Stimulated activated CD4-positive, alpha-beta T cell treated with anti-CD3 and anti-CD28 coated beads, Interleukin-12 subunit alpha, Interleukin-12 subunit beta, amount 100 ng/mL, for 24 hours (primary cell): ENCODE data around the gene TMEM129.
"Not testable (repeated sequence)": the region's sequence is repeated elsewhere in the genome, so short reads cannot be mapped to it uniquely, and the experiment has no call there.

Source experiments
- DNase-seq, 2 experiments: peaks; one replicate each; pipeline ENCODE4 v3.0.0-alpha.2; 2020; ENCODE audit warnings: low read depth in 2 of 2

The TMEM129 gene

DNA sequence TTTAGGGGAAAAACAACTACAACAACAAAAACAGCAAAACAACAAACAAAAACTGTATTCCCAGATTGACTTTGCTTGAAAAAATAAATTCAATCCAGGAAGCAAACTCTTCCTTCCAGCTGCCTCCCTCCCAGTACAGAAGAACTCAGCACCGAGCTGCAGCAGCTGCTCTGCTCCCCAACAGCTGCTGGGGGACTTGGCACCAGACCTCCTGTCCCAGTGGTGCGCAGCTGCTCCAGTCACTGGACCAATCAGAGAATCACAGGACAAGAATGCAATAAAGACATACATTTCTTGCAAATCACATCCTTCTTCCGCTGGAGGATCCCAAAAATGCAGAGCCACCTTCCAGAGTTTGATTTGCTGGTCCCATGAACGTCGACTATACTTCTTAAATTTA, 25.2 kb downstream of the TMEM129 start:
- no peak for DNase-seq

DNA sequence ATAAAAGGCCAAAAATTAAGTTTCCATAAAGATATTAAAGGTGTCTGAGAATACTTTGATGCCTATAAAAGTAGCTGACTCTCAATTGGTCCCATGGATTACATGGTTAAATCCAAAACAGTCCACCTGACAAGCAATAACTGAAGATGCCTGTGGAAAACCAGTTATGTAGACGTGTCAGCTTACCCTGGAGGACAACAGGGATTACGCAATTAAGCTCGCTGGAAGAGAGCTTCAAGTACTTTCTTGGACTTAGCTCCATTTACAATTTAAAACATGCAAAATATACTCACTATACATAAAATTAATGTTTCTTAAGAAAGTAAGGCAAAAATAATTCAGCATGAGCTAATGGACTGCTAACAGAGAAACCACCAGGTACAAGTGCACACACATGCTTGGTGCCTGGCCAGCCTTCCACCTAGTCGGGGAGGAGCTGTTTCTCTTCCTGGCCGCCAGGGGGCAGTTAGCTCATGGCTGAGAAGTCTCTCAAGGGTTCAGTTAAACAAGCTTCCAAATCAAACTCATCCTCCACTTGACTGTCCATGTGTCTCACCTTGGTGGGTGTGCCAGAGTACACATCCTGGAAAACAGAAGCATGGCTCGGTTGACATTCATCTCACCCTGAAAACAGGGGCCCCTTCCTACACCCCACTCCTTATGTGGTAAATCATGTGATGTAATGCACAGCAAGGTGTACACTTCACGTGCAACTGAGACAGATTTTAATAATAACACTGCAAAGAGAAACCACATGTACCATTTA, 27.8 kb downstream of the TMEM129 start:
- DNase-seq, result peak; percentile 53 to 66

DNA sequence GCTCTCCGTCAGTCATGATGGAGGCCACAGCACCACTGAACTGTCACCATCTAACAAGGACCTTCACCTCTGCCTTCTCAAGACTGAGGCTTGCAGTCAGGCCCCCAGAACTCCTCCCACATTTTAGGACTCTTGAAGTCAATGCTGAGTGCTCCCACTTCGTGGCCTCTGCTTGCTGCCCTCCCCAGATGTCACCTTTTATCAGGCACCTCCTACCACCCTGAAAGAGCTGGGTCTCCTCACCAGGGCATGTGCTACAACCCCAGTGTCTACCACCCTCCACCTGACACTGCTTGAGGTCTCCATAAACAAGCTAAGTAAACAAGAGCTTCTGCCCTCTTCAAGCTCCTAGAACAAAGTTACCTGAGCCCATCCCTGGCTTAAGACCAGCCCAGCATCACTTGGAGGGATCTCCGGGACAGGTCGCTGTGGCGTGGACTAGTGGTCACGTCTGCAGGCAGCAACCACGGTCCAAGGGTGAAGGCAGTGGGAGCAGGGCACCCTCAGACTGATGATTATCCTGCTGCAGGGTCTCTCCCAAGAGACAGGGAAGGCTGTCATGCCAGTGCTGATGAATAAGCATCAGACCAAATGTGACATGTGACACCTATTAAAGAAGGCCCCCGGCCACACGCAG, 29.3 kb downstream of the TMEM129 start:
- no peak for DNase-seq

DNA sequence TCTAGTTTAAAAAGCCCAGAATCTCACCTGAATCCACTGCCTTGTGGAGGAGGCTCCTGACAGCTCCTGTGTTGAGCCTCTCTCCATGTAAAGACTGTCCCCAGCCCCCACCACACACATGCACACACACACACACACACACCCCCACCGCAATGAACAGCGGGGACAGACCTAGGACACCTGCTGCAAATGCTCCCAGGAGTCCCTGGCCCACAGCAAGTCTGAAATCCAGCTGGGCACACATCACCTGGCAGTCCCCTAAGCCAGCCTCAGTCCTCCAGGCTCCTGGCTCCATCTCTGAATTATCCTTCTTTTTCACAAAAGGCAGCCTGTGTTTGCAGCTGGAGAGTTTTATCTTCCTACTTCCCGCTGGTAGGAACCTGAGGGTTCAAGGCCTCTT, 30.4 kb downstream of the TMEM129 start:
- DNase-seq, result no peak

DNA sequence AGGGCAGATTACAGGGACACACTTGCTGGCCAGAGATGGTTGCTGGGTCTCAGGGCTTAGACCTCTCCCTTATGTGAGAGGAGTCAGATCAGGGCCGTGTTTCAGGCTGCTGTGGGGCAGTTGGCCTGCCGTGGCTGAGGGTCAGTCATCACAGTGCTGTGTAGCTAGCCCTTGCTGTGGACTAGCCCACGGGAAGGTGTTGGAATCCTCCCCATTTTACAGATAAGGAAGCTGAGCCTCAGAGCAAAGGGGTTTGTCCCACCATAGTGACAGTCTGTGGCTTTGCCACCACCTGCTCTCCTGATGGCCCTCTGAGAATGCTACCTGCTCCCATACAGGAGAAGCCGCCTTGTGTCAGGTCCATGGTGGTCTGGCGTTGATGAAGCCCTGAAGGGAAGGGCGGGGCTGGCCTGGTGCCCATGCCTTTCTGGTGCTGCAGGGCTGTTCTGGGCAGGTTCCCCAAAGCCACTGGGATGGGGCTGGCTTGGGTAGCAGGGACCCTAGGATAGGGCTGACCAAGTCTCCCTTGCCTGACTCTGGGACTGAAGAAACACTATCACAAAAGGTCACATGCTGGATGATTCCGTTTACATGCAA, 34.6 kb downstream of the TMEM129 start:
- no peak for DNase-seq

DNA sequence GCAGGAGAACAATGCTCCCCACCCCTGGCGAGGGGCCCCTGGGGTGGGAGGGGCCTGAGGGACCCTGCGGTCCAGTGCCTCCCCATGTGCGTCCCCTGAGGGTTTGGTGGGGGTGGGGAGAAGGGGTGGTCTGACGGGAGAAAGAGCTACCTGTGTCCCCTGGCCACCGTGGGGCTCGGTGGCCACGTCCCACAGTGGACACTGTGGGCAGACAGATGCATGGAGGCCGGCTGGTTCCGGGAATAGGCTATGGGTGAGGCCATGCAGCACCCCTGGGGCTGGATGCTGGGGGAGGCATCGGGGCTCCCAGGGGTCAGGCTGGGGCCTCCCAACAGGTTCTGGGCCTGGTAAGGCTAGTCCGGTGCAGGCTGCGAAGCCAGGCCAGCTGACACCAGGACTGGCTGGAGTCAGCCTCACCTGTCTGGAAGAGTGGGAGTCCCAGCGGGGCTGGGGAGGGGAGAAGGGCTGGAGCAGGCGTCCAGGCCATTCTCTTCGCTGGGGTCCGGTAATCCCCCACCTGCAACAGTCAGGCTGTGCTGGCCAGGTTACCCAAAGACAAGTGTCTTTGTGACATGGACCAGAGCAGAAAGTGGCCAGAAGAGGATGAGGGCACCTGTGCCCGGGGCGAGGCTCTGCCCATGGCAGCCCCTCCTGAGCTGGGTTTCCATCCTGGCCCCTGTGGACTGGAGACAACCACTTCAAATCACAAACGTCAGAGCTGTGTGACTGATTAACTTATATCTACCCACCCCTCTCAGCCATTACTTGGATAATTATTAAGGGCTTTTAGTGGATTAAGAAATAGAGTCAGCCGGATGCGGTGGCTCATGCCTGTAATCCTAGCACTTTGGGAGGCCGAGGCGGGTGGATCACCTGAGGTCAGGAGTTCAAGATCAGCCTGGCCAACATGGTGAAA, 35.6 kb downstream of the TMEM129 start:
- no peak for DNase-seq

DNA sequence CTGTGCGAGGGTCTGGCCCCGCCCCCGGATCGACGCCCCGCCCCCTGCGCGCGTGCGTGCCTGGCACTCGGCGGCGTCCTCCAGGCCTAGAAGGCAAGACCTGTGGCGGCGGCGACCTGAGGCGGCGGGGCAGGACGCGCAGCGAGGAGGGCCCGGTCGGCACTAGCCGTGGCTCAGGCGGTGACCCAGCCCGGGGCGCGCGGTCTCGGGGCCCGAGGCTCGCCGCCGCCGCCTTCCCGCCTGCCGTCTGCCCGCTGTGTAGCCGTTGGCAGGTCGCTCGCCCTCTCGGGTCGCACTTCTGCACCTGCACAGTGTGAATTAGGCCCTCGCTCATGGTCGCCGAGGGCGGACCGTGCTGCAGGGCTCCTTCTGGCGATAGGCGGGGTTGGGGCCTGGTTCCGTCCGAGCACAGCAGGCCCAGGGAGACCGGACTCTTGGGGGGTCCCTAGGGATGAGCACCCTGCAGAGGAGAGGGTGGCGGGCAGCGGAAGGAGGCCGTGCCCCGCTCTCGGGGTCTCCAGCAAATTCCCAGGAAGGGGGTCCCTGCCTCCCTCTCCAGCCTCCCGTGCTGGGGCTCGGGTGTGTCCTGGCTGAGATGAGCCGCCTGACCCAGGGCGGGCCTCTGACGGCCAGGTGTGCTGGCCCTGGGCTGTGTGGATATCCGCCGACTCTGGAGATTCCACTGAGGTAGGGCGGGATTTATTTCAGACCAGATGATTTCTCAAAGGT, 36.5 kb downstream of the TMEM129 start:
- DNase-seq, result peak in 1 of 2 experiments; percentile 92

DNA sequence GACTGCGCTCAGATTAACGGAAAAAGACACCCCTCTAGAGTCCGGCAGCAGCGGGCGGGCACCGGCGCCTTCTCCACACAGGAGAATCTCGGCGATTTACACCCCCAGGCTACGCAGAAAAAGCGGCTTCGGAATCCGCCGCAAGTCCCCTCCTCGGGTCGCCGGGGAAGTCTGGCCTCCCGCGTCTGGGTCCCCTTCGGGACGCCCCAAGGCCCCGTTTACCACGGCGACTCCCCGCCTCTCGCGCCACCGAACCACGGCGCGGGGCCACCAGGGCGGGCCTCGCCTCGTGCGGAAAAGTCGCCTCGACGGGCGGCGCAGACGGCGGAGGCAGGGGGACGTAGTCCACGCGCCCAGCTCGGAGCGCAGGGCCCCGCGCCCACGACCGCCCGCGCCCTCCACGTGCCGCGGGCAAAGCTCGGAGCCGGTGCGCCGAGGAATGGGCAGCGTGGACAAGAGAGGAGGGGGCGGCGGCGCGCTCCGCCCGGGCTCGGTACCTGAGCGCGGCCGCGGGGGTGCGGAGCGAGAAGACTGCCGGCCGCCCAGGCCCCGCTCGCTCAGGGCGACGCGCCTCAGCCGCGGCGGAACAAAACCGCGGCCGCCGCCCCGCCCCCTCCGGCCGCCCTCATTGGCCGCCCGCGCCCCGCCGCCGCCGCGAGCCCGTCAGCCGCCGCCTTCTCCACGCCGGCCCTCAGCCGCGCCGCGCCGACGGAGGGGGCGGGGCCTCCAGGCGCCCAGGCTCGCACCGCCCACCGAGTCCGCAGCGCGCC, 37.2 kb downstream of the TMEM129 start, which contains the start of gene FAM53A:
FAM53A (minus strand) TSS at position 578 of the 770 bp plus-strand sequence. CDS start 15,572 bp downstream, outside the sequence.
- DNase-seq, result peak in 1 of 2 experiments; percentile 88

DNA sequence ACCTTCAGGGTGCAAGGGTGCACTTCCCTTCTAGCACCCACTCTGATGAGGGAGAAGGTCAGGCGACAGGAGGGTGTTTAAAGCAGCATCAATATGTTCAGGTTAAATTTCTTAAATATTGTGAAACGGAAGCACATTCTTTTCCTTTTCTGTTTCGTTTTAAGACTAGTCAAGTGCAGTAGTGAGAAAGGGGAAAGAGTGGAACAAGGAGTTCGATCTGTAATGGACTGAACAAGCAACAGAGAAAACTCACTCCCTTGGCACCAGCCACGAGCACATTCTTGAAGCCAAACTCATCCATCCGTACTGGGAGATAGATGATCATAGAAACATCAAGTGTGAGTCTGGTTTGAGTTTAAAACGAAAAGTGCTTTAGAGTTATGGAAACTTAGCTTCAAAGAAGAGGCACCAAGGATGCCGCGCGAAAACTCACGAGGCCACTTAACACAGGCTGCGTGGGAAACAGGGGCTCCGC, 37.8 kb downstream of the TMEM129 start:
- DNase-seq, result no peak

DNA sequence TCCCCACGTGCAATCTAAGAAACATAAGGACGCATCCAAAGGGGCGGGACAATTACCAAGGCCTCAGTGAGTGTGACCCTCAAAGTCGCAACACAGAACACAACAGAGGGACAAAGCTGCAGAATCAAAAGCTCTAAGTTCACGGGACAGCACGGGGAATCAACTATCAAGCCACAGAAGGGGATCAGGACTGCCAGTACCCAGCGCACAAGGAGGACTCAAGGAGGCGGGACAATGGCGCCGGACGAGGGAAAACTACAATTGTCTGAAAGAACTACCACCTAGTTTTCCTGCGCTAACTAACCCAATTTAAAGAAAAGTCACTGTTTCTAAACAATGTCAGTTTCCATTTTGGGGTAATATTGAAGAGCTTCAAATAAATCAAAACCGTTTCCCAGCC, 38.3 kb downstream of the TMEM129 start:
- no peak for DNase-seq

DNA sequence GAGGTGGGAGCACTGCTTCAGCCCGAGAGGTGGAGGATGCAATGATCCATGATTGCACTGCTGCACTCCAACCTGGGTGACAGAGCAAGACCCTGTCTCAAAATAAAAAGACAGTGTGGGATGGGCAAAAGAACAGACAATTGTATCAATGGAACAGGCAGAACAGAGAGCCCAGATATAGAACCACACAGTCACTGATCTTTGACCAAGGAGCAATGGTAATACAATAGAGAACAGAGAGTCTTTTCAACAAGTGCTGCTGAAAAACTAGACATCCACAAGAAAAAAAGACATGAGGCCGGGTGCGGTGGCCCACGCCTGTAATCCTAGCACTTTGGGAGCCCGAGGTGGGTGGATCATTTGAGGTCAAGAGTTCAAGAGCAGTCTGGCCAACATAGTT, 42.9 kb downstream of the TMEM129 start:
- no peak for DNase-seq

DNA sequence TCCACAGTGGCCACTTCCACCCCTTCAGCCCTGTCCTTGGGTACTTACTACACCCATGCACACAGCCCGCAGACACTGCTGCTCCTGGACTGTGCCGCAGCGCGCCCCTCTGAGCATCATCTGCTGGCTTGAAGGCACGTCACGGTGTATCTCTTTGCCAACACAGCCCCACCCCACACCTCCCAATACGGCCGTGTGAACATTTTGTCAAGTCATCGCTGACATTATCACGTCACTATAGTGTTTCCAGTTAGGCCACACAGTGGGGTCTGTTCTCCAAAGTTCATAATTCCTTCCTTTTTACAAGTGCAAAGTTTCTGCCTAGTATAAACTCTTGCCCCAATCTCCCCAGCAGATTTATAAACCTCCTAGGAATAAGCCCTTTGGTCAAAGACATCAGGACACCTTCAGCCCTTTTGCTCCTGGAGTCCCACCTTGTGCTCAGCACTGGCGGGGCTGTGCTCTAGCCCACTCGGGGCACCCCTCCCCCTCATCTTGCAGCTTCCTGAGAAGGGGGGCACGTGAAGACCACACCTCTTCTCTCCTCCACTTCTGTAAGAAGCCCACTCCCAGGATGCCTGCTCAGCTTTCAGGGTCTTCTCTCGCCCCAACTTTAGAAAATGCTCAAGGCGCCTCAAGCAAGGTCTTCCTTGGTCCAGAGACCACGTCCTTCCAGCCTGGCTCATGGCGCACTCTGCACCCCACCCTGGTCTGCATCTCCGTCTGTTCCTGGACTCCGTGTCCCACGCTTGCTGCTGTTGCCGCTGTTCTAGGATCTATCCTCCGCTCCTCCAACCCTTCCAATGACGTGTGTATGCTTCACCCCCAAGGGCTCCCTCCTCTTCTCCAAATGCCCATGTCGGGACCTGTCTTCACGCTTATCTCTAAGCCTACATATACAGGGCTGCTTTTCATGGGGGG, 44.3 kb downstream of the TMEM129 start:
- DNase-seq, result no peak

DNA sequence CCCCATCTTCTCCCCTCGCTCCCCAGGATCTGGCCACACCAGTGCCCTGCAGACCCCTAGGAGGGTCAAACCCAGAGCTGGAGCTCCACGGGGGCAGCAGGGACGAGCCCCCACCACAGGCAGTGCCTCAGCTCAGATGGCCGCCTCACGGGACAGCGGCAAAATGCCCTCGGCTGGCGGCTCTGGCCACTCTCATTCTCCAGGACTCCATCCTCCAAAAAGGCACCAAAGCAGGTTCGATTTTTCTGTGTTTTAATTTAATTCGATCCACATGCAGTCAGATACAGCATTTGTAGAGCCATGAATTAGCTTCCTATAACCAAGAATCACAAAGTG, 45.4 kb downstream of the TMEM129 start:
- no peak for DNase-seq

DNA sequence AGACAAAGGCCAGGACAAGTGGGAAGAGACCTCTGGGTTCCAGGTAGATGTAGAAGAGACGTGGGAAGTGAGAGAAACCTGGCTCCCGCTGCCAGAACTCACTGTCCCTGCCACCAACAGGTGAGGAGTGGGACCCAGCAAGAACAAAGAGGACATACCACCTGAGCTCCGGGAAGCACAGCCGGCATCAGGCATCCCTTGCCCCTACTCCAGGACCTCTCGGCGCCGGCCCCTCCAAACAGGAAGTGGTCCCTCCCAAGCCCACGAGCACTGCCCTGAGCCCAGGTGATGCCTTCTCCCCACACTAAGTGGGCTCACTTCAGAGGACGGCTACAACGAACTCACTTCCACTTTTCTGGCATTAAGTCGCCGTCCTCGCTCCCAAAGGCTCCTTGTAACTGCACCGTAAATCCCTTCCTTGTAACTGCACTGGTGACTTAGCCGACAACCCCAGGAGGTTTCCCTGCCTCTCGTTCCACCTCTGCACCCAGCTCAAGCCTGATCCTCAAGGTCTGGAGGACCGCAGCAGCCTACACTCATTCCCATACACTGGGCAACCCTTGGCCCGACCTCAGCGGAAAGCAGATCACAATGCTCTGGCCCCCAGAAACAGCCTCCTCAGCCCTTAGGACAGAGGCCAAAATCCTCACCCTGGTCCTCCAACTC, 45.9 kb downstream of the TMEM129 start:
- no peak for DNase-seq

DNA sequence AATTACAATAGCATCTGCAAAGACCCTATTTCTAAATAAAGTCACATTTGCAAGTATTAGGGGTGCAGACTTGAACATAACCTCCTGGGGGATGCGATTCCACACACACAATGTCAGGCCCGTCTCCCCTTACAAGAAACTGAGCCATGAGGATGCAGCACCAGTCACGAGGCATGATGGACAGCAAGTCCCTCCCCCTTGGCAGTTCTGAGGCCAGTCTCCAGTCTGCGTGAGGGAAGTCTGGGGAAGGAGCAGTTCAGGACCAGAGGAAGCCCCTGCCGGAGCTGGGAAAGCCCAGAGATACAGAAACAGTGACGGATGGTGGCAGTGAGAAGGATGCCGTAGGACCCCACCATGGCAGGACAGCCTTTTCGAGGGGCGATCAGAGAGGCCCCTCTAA, 46.4 kb downstream of the TMEM129 start:
- DNase-seq, result no peak

DNA sequence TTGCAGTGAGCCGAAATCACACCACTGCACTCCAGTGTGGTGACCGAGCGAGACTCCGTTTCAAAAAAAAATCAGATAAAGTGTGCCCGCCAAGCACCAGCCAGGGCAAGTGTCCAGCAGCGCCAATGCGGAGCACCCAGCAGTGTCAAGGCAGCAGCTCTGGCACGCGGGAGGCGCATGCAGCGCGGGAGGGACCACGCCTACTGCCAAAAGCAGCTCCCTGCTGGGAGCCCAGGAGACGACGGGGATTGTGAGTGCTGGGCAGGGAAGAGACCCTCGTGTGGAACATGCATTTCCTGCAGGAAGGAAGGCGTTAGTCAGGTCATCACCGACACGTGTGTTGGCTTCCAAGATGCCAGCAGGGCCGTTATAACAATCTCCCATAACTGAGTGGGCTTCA, 47.5 kb downstream of the TMEM129 start:
- no peak for DNase-seq

DNA sequence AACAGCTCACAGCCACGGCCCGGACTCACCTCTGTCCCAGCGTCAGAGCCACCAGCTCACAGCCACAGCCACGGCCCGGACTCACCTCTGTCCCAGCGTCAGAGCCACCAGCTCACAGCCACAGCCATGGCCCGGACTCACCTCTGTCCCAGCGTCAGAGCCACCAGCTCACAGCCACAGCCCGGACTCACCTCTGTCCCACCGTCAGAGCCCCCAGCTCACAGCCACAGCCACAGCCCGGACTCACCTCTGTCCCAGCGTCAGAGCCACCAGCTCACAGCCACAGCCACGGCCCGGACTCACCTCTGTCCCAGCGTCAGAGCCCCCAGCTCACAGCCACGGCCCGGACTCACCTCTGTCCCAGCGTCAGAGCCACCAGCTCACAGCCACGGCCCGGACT, 50.1 kb downstream of the TMEM129 start:
- DNase-seq, result not testable (repeated sequence)

DNA sequence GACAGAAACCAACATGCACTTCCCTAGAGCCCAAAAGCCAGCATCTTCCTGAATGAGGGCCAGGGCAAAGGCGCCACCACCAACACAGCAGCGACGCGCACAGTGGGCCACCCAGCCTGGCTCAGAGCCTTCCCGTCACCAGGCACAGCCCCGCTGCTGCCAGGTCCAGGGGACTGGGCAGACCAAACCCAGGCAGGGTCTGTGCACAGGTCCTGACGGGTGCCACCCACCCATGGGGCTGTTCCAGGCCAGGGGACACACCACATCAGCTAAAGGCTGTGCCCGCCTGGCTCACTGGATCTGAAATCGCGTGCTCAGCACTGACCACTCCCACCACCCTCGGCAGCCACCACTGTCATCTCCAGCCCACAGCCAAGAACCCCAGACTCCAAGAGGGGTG, 50.8 kb downstream of the TMEM129 start:
- no peak for DNase-seq

DNA sequence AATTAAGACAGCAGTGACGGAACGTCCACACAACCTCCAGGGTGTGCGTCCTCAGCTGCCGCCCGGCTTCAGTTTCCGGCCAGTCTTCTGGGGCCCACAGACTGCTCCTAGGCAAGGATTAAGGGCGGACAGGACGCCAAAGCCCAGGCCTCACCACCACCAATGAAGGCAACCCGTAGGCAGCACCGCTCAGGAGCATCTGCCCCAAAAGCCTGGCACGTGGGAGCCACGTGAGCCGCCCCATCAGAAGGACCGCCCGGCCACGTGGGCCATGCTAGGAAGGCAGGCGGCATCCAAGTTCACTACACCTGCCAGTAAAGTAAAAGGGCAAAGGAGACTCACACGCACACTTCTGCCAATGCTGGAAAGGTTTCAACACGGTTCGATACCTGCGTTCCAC, 51.3 kb downstream of the TMEM129 start:
- no peak for DNase-seq
